Measurements from ENCODE around the gene PAQR9. TPM values are rescaled to one million over a fixed set of nuclear protein-coding genes. Genes with fewer than 3 reads are reported as not detected.

The PAQR9 gene
- total and polyA plus RNA-seq, 7 donors = not detected

GRCh38 chr3:142972092-142972753 lies 8.7 kb upstream of the PAQR9 start:
- Histone ChIP-seq H3K36me3 (no peaks in the 10 kb centered on the region), H3K9me3 (no peaks in the 10 kb centered on the region), H3K4me3 (no peak overlapping the region), H3K27me3 (no peaks in the 10 kb centered on the region), H3K4me1 (peaks cover 0 to 6% (median 3%) of the 10 kb centered on the region in 4 donors), H3K27ac (no peak overlapping the region)
- WGBS, 2 donors = 84 to 91% methylated on average over 7 of the region's 7 CpGs
- intact Hi-C loops (cut with DNase I) = no loop called here
- TF ChIP-seq EP300 (IDR thresholded peaks at IDR 0.05) = no peak
- no peak for TF ChIP-seq CTCF (IDR thresholded peaks at IDR 0.05)
- no peak for TF ChIP-seq POLR2A (IDR thresholded peaks at IDR 0.05)
- no peak for TF ChIP-seq POLR2AphosphoS5 (IDR thresholded peaks at IDR 0.05)
- no peak for DNase-seq

GRCh38 chr3:142971431-142971830 lies 8.0 kb upstream of the PAQR9 start:
- 68 to 85% methylated on average over 3 of the region's 3 CpGs for WGBS, 2 donors
- DNase-seq = no peak
- Histone ChIP-seq H3K4me3 (no peak overlapping the region), H3K4me1 (peaks cover 0 to 1% (median 0%) of the 10 kb centered on the region in 4 donors), H3K27me3 (no peaks in the 10 kb centered on the region), H3K9me3 (no peaks in the 10 kb centered on the region), H3K36me3 (no peaks in the 10 kb centered on the region), H3K27ac (no peak overlapping the region)
- no peak for TF ChIP-seq EP300 (IDR thresholded peaks at IDR 0.05)
- TF ChIP-seq CTCF (IDR thresholded peaks at IDR 0.05) = no peak
- TF ChIP-seq POLR2AphosphoS5 (IDR thresholded peaks at IDR 0.05) = no peak
- no peak for TF ChIP-seq POLR2A (IDR thresholded peaks at IDR 0.05)
- intact Hi-C loops (cut with DNase I) = no loop called here

GRCh38 chr3:142968319-142969025 lies 5.0 kb upstream of the PAQR9 start:
- WGBS, 2 donors = 80 to 88% methylated on average over 4 of the region's 4 CpGs
- intact Hi-C loops (cut with DNase I) = no loop called here
- no peak overlapping the region for H3K4me3 ChIP-seq

GRCh38 chr3:142966808-142967207 lies 3.3 kb upstream of the PAQR9 start:
- H3K27ac ChIP-seq = no peak overlapping the region
- peaks cover 11 to 29% (median 29%) of the 10 kb centered on the region in 3 donors for H3K27me3 ChIP-seq
- H3K4me1 ChIP-seq = peaks cover 0 to 17% (median 13%) of the 10 kb centered on the region in 4 donors
- no peak for DNase-seq
- H3K9me3 ChIP-seq = no peaks in the 10 kb centered on the region
- no peaks in the 10 kb centered on the region for H3K36me3 ChIP-seq
- no peak overlapping the region for H3K4me3 ChIP-seq
- TF ChIP-seq CTCF (IDR thresholded peaks at IDR 0.05) = no peak
- no peak for TF ChIP-seq EP300 (IDR thresholded peaks at IDR 0.05)
- TF ChIP-seq POLR2A (IDR thresholded peaks at IDR 0.05) = no peak
- WGBS, 2 donors = 89 to 95% methylated on average over 2 of the region's 2 CpGs
- intact Hi-C loops (cut with DNase I) = no loop called here

More at GRCh38 chr3:142968319-142969025, 5.0 kb upstream of the PAQR9 start:
- Histone ChIP-seq H3K9me3 (no peaks in the 10 kb centered on the region), H3K27me3 (peaks cover 4 to 13% (median 13%) of the 10 kb centered on the region in 3 donors), H3K27ac (no peak overlapping the region), H3K4me1 (peaks cover 0 to 9% (median 8%) of the 10 kb centered on the region in 4 donors), H3K36me3 (no peaks in the 10 kb centered on the region)
- TF ChIP-seq POLR2AphosphoS5 (IDR thresholded peaks at IDR 0.05) (no peak), POLR2A (IDR thresholded peaks at IDR 0.05) (no peak), CTCF (IDR thresholded peaks at IDR 0.05) (no peak), EP300 (IDR thresholded peaks at IDR 0.05) (no peak)
- no peak for DNase-seq
